ENCODE measurements around the gene ELP5.
"Not testable (repeated sequence)": the region's sequence is repeated elsewhere in the genome, so short reads cannot be mapped to it uniquely, and the experiment has no call there.

ELP5 gene

GRCh38 chr17:7237761-7238419, 14.1 kb upstream of the ELP5 start:
- H3K36me3 ChIP-seq (ENCODE audit: control insufficient read depth, insufficient read depth, low read length), result peaks cover 38% of the 10 kb centered on the region
- H3K4me3 ChIP-seq (ENCODE audit: low read depth, low read length), result peak overlapping the region; percentile 95
- H3K27ac ChIP-seq (ENCODE audit: low read depth, low read length), result peak overlapping the region; percentile 86; the same call in 1 of the 2 replicates
- H3K9ac ChIP-seq (ENCODE audit: low read length), result peak overlapping the region; percentile 79
- no peaks in the 10 kb centered on the region for H3K9me3 ChIP-seq (ENCODE audit: control insufficient read depth, insufficient read depth, low read depth, low read length)
- no peaks in the 10 kb centered on the region for H3K27me3 ChIP-seq (ENCODE audit: control insufficient read depth, insufficient read depth, low read length)
- peaks cover 13% of the 10 kb centered on the region; the same call in 1 of the 2 replicates for H3K4me1 ChIP-seq (ENCODE audit: control insufficient read depth, insufficient read depth, low read length)

GRCh38 chr17:7238420-7239090, 13.5 kb upstream of the ELP5 start:
- Histone ChIP-seq H3K4me1 (ENCODE audit: control insufficient read depth, insufficient read depth, low read length) (peaks cover 15% of the 10 kb centered on the region), H3K9ac (ENCODE audit: low read length) (peak overlapping the region; percentile 92), H3K9me3 (ENCODE audit: control insufficient read depth, insufficient read depth, low read depth, low read length) (no peaks in the 10 kb centered on the region), H3K27ac (ENCODE audit: low read depth, low read length) (peak overlapping the region; percentile 90), H3K36me3 (ENCODE audit: control insufficient read depth, insufficient read depth, low read length) (peaks cover 38% of the 10 kb centered on the region), H3K4me3 (ENCODE audit: low read depth, low read length) (peak overlapping the region; percentile 95), H3K27me3 (ENCODE audit: control insufficient read depth, insufficient read depth, low read length) (no peaks in the 10 kb centered on the region)

- peak within 1 kb of the TSS; percentile 90 for H3K27ac ChIP-seq (ENCODE audit: low read depth, low read length)
- peak within 1 kb of the TSS; percentile 92 for H3K9ac ChIP-seq (ENCODE audit: low read length)
- peaks cover 46% of the 10 kb centered on the region for H3K36me3 ChIP-seq (ENCODE audit: control insufficient read depth, insufficient read depth, low read length)
- no peaks in the 10 kb centered on the region for H3K9me3 ChIP-seq (ENCODE audit: control insufficient read depth, insufficient read depth, low read depth, low read length)
- no peaks in the 10 kb centered on the region for H3K27me3 ChIP-seq (ENCODE audit: control insufficient read depth, insufficient read depth, low read length)
- H3K4me3 ChIP-seq (ENCODE audit: low read depth, low read length), result peak within 1 kb of the TSS; percentile 95
- peaks cover 15% of the 10 kb centered on the region for H3K4me1 ChIP-seq (ENCODE audit: control insufficient read depth, insufficient read depth, low read length)
These were observed 12.7 kb upstream of the ELP5 start, which contains the start of gene PHF23 for GRCh38 chr17:7239091-7240027. TSS of gene PHF23 (minus strand) at chr17:7239457. CDS start at chr17:7239279, 178 bp downstream.

GRCh38 chr17:7240375-7240774, 11.6 kb upstream of the ELP5 start:
- Histone ChIP-seq H3K4me3 (ENCODE audit: low read depth, low read length) (peak overlapping the region; percentile 75; the same call in 1 of the 2 replicates), H3K9ac (ENCODE audit: low read length) (no peak overlapping the region), H3K27me3 (ENCODE audit: control insufficient read depth, insufficient read depth, low read length) (no peaks in the 10 kb centered on the region), H3K36me3 (ENCODE audit: control insufficient read depth, insufficient read depth, low read length) (peaks cover 44% of the 10 kb centered on the region), H3K9me3 (ENCODE audit: control insufficient read depth, insufficient read depth, low read depth, low read length) (no peaks in the 10 kb centered on the region), H3K27ac (ENCODE audit: low read depth, low read length) (no peak overlapping the region), H3K4me1 (ENCODE audit: control insufficient read depth, insufficient read depth, low read length) (peaks cover 15% of the 10 kb centered on the region)

- peak overlapping the region; percentile 75 for H3K4me3 ChIP-seq (ENCODE audit: low read depth, low read length)
- H3K27me3 ChIP-seq (ENCODE audit: control insufficient read depth, insufficient read depth, low read length), result no peaks in the 10 kb centered on the region
- peak overlapping the region; percentile 76 for H3K9ac ChIP-seq (ENCODE audit: low read length)
- peaks cover 43% of the 10 kb centered on the region for H3K36me3 ChIP-seq (ENCODE audit: control insufficient read depth, insufficient read depth, low read length)
- no peak overlapping the region; the same call in 1 of the 2 replicates for H3K27ac ChIP-seq (ENCODE audit: low read depth, low read length)
- peaks cover 15% of the 10 kb centered on the region for H3K4me1 ChIP-seq (ENCODE audit: control insufficient read depth, insufficient read depth, low read length)
- no peaks in the 10 kb centered on the region for H3K9me3 ChIP-seq (ENCODE audit: control insufficient read depth, insufficient read depth, low read depth, low read length)
These were observed 10.8 kb upstream of the ELP5 start for GRCh38 chr17:7241090-7241733.

- no peaks in the 10 kb centered on the region for H3K27me3 ChIP-seq (ENCODE audit: control insufficient read depth, insufficient read depth, low read length)
- no peaks in the 10 kb centered on the region for H3K9me3 ChIP-seq (ENCODE audit: control insufficient read depth, insufficient read depth, low read depth, low read length)
- H3K36me3 ChIP-seq (ENCODE audit: control insufficient read depth, insufficient read depth, low read length), result peaks cover 43% of the 10 kb centered on the region
- peak within 1 kb of the TSS; percentile 75 for H3K4me3 ChIP-seq (ENCODE audit: low read depth, low read length)
- peak within 1 kb of the TSS; percentile 79 for H3K27ac ChIP-seq (ENCODE audit: low read depth, low read length)
- peak within 1 kb of the TSS; percentile 90 for H3K9ac ChIP-seq (ENCODE audit: low read length)
- H3K4me1 ChIP-seq (ENCODE audit: control insufficient read depth, insufficient read depth, low read length), result peaks cover 14% of the 10 kb centered on the region
These were observed 10.0 kb upstream of the ELP5 start, which contains the start of gene GABARAP for GRCh38 chr17:7241783-7242716. TSS of gene GABARAP (minus strand) at chr17:7242449. CDS start at chr17:7242330, 119 bp downstream.

- H3K27me3 ChIP-seq (ENCODE audit: control insufficient read depth, insufficient read depth, low read length), result no peaks in the 10 kb centered on the region
- H3K9me3 ChIP-seq (ENCODE audit: control insufficient read depth, insufficient read depth, low read depth, low read length), result no peaks in the 10 kb centered on the region
- H3K4me1 ChIP-seq (ENCODE audit: control insufficient read depth, insufficient read depth, low read length), result peaks cover 9% of the 10 kb centered on the region
- H3K4me3 ChIP-seq (ENCODE audit: low read depth, low read length), result peak overlapping the region; percentile 75
- peaks cover 40% of the 10 kb centered on the region for H3K36me3 ChIP-seq (ENCODE audit: control insufficient read depth, insufficient read depth, low read length)
- peak overlapping the region; percentile 90 for H3K9ac ChIP-seq (ENCODE audit: low read length)
- peak overlapping the region; percentile 79 for H3K27ac ChIP-seq (ENCODE audit: low read depth, low read length)
These were observed 9.1 kb upstream of the ELP5 start for GRCh38 chr17:7242717-7243452.

- Histone ChIP-seq H3K36me3 (ENCODE audit: control insufficient read depth, insufficient read depth, low read length) (peaks cover 40% of the 10 kb centered on the region), H3K4me1 (ENCODE audit: control insufficient read depth, insufficient read depth, low read length) (peaks cover 9% of the 10 kb centered on the region), H3K27me3 (ENCODE audit: control insufficient read depth, insufficient read depth, low read length) (no peaks in the 10 kb centered on the region), H3K27ac (ENCODE audit: low read depth, low read length) (no peak overlapping the region; the same call in 1 of the 2 replicates), H3K4me3 (ENCODE audit: low read depth, low read length) (peak overlapping the region; percentile 75), H3K9me3 (ENCODE audit: control insufficient read depth, insufficient read depth, low read depth, low read length) (no peaks in the 10 kb centered on the region), H3K9ac (ENCODE audit: low read length) (peak overlapping the region; percentile 79)
These were observed 8.6 kb upstream of the ELP5 start for GRCh38 chr17:7243453-7243729.

- peaks cover 40% of the 10 kb centered on the region for H3K36me3 ChIP-seq (ENCODE audit: control insufficient read depth, insufficient read depth, low read length)
- not testable (repeated sequence) for H3K27me3 ChIP-seq (ENCODE audit: control insufficient read depth, insufficient read depth, low read length); H3K27ac ChIP-seq (ENCODE audit: low read depth, low read length); H3K4me1 ChIP-seq (ENCODE audit: control insufficient read depth, insufficient read depth, low read length); H3K9me3 ChIP-seq (ENCODE audit: control insufficient read depth, insufficient read depth, low read depth, low read length); H3K9ac ChIP-seq (ENCODE audit: low read length); H3K4me3 ChIP-seq (ENCODE audit: low read depth, low read length)
These were observed 8.2 kb upstream of the ELP5 start for GRCh38 chr17:7243838-7244237.
